OCI-LY1 (cell line): ENCODE measurements around the gene SLC12A3.

ENCODE experiments used
- H2AFZ ChIP-seq: fragments of 200-600 bp; sonication (generic), shearing (Covaris generic); 2 replicates; pipeline ENCODE4 v1.6.0; 2014; ENCODE audit warnings: antibody characterized with exemption, mild to moderate bottlenecking, low read length
- H3F3A ChIP-seq: fragments of 200-600 bp; sonication (generic), shearing (Covaris generic); 2 replicates; pipeline ENCODE4 v1.6.0; 2014; ENCODE audit warnings: mild to moderate bottlenecking, antibody characterized with exemption, low read length, moderate library complexity; ENCODE audit not compliant: insufficient read depth
- H3K27ac ChIP-seq: fragments of 200-600 bp; sonication (generic); 2 replicates; pipeline ENCODE4 v1.5.1; 2014; ENCODE audit warnings: low read length, mixed run types, mild to moderate bottlenecking, low read depth; ENCODE audit not compliant: poor library complexity, severe bottlenecking
- H3K27me3 ChIP-seq: fragments of 200-600 bp; sonication (generic); 2 replicates; pipeline ENCODE4 v1.6.0; 2014; ENCODE audit warnings: antibody characterized with exemption, mild to moderate bottlenecking, low read length, moderate library complexity; ENCODE audit not compliant: insufficient read depth
- H3K36me3 ChIP-seq: fragments of 200-600 bp; sonication (generic); 2 replicates; pipeline ENCODE4 v1.6.1; 2014; ENCODE audit warnings: mild to moderate bottlenecking, antibody characterized with exemption, low read length, moderate library complexity, mixed read lengths; ENCODE audit not compliant: insufficient read depth
- H3K4me1 ChIP-seq: fragments of 200-600 bp; sonication (generic); 2 replicates; pipeline ENCODE4 v1.5.1; 2014; ENCODE audit warnings: mild to moderate bottlenecking, low read length, moderate library complexity; ENCODE audit not compliant: insufficient read depth, severe bottlenecking
- H3K4me2 ChIP-seq: fragments of 200-600 bp; sonication (generic), shearing (Covaris generic); 2 replicates; pipeline ENCODE4 v1.6.1; 2014; ENCODE audit warnings: low read length
- H3K4me3 ChIP-seq: fragments of 200-600 bp; sonication (generic); 2 replicates; pipeline ENCODE4 v1.5.1; 2014; ENCODE audit warnings: low read length, low read depth, mild to moderate bottlenecking, mixed read lengths; ENCODE audit not compliant: poor library complexity, severe bottlenecking
- H3K79me2 ChIP-seq: fragments of 200-600 bp; shearing (Covaris generic); 2 replicates; pipeline ENCODE4 v1.6.1; 2016; ENCODE audit warnings: mixed run types, low read length, mixed read lengths; ENCODE audit not compliant: insufficient read depth
- H3K9ac ChIP-seq: fragments of 200-600 bp; sonication (generic), shearing (Covaris generic); 2 replicates; pipeline ENCODE4 v1.6.1; 2014; ENCODE audit warnings: mild to moderate bottlenecking, low read length, mixed read lengths
- H3K9me2 ChIP-seq: fragments of 200-600 bp; sonication (generic), shearing (Covaris generic); 2 replicates; pipeline ENCODE4 v1.6.1; 2014; ENCODE audit warnings: low read depth, mild to moderate bottlenecking, low read length, mixed read lengths
- H3K9me3 ChIP-seq: fragments of 200-600 bp; shearing (Covaris generic); 2 replicates; pipeline ENCODE4 v1.6.1; 2014; ENCODE audit warnings: low read length, mixed read lengths
- H4K20me1 ChIP-seq: fragments of 200-600 bp; sonication (generic), shearing (Covaris generic); 2 replicates; pipeline ENCODE4 v1.6.0; 2016; ENCODE audit warnings: mild to moderate bottlenecking, low read length; ENCODE audit not compliant: insufficient read depth
- EZH2 ChIP-seq: fragments of 200-600 bp; sonication (generic), shearing (Covaris generic); IDR thresholded peaks from 2 replicates; pipeline ENCODE4 v1.8.0; 2017; ENCODE audit warnings: borderline replicate concordance, mixed run types, mild to moderate bottlenecking, antibody characterized with exemption, low read length, moderate library complexity, mixed read lengths
- TF ChIP-seq, protein P1 (sequence below): fragments of 200-600 bp; sonication (generic), shearing (Covaris generic); IDR thresholded peaks from 2 replicates; pipeline ENCODE4 v1.5.1; 2017; ENCODE audit warnings: mild to moderate bottlenecking, antibody characterized with exemption, low read length, moderate library complexity, mixed read lengths

Gene SLC12A3

GRCh38 chr16:56910112-56910511 lies 45.1 kb downstream of the SLC12A3 start:
- no peaks in the 10 kb centered on the region for H3K36me3 ChIP-seq
- H3K9ac ChIP-seq: no peak overlapping the region

DNA sequence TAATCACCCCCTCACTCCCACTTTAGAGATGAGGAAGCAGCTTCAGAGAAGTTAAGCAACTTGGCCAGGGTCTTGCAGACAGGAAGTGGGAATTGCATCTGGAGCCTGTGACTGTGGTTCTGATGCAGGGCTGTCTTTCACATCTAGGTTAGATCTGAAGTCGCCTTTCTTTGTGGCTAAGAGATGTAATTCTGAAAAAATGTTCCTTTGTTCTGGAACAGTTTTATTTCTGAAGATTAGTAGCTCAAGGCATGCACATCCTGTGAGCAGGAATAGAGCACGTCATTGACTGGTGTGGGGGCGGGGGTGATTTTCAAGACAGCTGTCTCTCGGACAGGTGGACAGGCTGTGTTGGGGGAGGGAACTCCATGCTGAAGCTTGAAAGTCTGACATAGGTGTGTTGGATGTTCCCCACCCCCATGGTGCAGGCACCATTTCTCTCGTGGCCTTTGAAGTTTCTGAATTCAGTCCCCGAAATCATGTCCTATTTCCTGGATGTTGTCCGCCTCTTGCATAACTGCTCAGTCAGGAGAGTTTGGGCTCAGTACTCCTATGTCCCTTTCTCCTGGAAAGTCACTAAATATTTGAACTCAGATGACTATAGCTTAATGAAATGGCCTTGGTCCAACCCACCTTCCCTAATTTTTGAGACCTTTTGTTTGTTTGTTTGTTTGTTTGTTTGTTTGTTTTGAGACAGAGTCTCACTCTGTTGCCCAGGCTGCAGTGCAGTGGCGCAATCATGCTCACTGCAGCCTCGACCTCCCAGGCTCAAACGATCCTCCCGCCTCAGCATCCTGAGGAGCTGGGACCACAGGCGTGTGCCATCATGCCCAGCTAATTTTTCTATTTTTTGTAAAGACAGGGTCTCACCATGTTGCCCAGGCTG lies 45.9 kb downstream of the SLC12A3 start:
- no peak overlapping the region for H3K9ac ChIP-seq
- H4K20me1 ChIP-seq: no peaks in the 10 kb centered on the region
- H3F3A ChIP-seq: no peaks in the 10 kb centered on the region
- H3K4me3 ChIP-seq: no peak overlapping the region
- no peak overlapping the region for H2AFZ ChIP-seq
- no peaks in the 10 kb centered on the region for H3K36me3 ChIP-seq
- H3K27me3 ChIP-seq: no peaks in the 10 kb centered on the region
- H3K79me2 ChIP-seq: no peaks in the 10 kb centered on the region
- H3K27ac ChIP-seq: no peak overlapping the region
- H3K4me2 ChIP-seq: peak overlapping the region; percentile 48; the same call in 1 of the 2 replicates
- no peaks in the 10 kb centered on the region for H3K9me2 ChIP-seq
- H3K9me3 ChIP-seq: no peaks in the 10 kb centered on the region
- TF ChIP-seq, protein P1, sequence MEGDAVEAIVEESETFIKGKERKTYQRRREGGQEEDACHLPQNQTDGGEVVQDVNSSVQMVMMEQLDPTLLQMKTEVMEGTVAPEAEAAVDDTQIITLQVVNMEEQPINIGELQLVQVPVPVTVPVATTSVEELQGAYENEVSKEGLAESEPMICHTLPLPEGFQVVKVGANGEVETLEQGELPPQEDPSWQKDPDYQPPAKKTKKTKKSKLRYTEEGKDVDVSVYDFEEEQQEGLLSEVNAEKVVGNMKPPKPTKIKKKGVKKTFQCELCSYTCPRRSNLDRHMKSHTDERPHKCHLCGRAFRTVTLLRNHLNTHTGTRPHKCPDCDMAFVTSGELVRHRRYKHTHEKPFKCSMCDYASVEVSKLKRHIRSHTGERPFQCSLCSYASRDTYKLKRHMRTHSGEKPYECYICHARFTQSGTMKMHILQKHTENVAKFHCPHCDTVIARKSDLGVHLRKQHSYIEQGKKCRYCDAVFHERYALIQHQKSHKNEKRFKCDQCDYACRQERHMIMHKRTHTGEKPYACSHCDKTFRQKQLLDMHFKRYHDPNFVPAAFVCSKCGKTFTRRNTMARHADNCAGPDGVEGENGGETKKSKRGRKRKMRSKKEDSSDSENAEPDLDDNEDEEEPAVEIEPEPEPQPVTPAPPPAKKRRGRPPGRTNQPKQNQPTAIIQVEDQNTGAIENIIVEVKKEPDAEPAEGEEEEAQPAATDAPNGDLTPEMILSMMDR: no peak
- TF ChIP-seq EZH2: no peak
- H3K4me1 ChIP-seq: peaks cover 36% of the 10 kb centered on the region

More at GRCh38 chr16:56910112-56910511, 45.1 kb downstream of the SLC12A3 start:
- H2AFZ ChIP-seq: no peak overlapping the region
- H3F3A ChIP-seq: no peaks in the 10 kb centered on the region
- no peak overlapping the region for H3K27ac ChIP-seq
- no peaks in the 10 kb centered on the region for H3K9me3 ChIP-seq
- no peak overlapping the region for H3K4me2 ChIP-seq
- no peaks in the 10 kb centered on the region for H3K79me2 ChIP-seq
- no peaks in the 10 kb centered on the region for H3K27me3 ChIP-seq
- H3K9me2 ChIP-seq: no peaks in the 10 kb centered on the region
- H3K4me1 ChIP-seq: peaks cover 31% of the 10 kb centered on the region
- H3K4me3 ChIP-seq: no peak overlapping the region
- H4K20me1 ChIP-seq: no peaks in the 10 kb centered on the region
- no peak for TF ChIP-seq EZH2
- TF ChIP-seq, protein P1: no peak

- Histone ChIP-seq H3K9me2 (no peaks in the 10 kb centered on the region), H3K9me3 (no peaks in the 10 kb centered on the region), H3K27me3 (no peaks in the 10 kb centered on the region), H3K4me1 (peaks cover 47% of the 10 kb centered on the region), H3K4me3 (no peak overlapping the region), H3F3A (no peaks in the 10 kb centered on the region), H2AFZ (no peak overlapping the region), H3K4me2 (peak overlapping the region; percentile 48), H3K27ac (peak overlapping the region; percentile 4), H4K20me1 (no peaks in the 10 kb centered on the region), H3K9ac (no peak overlapping the region), H3K36me3 (no peaks in the 10 kb centered on the region), H3K79me2 (no peaks in the 10 kb centered on the region)
- TF ChIP-seq, protein P1: no peak
- no peak for TF ChIP-seq EZH2
Measured at GRCh38 chr16:56911771-56912571, 47.0 kb downstream of the SLC12A3 start.
